ENCODE results near the gene MRM3. TPM values are rescaled to one million over a fixed set of nuclear protein-coding genes. Genes with fewer than 3 reads are reported as not detected.

Gene MRM3
- total RNA-seq, 4 donors from 2014 or later: 18.6 to 29.1 (median 24.8) TPM

GRCh38 chr17:799261-799660 is 17.1 kb downstream of the MRM3 start:
- no peak for DNase-seq (ENCODE audit: low spot score in 2 of 2)

GRCh38 chr17:800446-801242 is 18.5 kb downstream of the MRM3 start:
- DNase-seq (ENCODE audit: low spot score in 2 of 2): no peak

More at GRCh38 chr17:799261-799660, 17.1 kb downstream of the MRM3 start:
- no peak overlapping the region for H3K4me3 ChIP-seq
- H3K9me3 ChIP-seq: no peaks in the 10 kb centered on the region
- H3K36me3 ChIP-seq: peaks cover 0 to 34% (median 0%) of the 10 kb centered on the region in 3 donors
- WGBS, 2 donors: 87 to 89% methylated on average over 11 of the region's 11 CpGs
- H3K27me3 ChIP-seq: no peaks in the 10 kb centered on the region
- TF ChIP-seq POLR2A (IDR thresholded peaks at IDR 0.05) (no peak), EP300 (IDR thresholded peaks at IDR 0.05) (no peak)
- TF ChIP-seq, protein P1, sequence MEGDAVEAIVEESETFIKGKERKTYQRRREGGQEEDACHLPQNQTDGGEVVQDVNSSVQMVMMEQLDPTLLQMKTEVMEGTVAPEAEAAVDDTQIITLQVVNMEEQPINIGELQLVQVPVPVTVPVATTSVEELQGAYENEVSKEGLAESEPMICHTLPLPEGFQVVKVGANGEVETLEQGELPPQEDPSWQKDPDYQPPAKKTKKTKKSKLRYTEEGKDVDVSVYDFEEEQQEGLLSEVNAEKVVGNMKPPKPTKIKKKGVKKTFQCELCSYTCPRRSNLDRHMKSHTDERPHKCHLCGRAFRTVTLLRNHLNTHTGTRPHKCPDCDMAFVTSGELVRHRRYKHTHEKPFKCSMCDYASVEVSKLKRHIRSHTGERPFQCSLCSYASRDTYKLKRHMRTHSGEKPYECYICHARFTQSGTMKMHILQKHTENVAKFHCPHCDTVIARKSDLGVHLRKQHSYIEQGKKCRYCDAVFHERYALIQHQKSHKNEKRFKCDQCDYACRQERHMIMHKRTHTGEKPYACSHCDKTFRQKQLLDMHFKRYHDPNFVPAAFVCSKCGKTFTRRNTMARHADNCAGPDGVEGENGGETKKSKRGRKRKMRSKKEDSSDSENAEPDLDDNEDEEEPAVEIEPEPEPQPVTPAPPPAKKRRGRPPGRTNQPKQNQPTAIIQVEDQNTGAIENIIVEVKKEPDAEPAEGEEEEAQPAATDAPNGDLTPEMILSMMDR (IDR thresholded peaks at IDR 0.05): no peak
- no peak overlapping the region for H3K27ac ChIP-seq
- H3K4me1 ChIP-seq: peaks cover 0 to 13% (median 2%) of the 10 kb centered on the region in 4 donors

DNA sequence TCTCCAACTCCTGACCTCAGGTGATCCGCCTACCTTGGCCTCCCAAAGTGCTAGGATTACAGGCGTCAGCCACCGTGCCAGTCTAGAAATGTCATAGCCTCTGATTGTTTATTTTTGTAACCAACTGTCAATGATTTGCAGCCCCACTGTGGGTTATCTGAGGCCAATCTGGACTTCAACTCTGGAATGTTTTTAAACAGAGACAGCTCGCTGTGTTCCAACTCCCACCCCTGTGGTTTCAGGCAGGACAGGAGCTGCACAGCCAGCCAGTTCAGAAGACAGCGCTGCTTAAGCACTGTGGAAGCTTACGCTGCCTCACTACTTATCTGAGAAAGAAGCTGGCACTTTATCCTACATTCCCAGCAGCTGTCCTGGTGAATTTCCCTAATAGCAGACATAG is 19.5 kb downstream of the MRM3 start:
- TF ChIP-seq EP300 (IDR thresholded peaks at IDR 0.05) (no peak), POLR2A (IDR thresholded peaks at IDR 0.05) (no peak)
- TF ChIP-seq, protein P1 (IDR thresholded peaks at IDR 0.05): no peak
- 84 to 95% methylated on average over 6 of the region's 6 CpGs for WGBS, 2 donors
- H3K27ac ChIP-seq: no peak overlapping the region
- H3K27me3 ChIP-seq: no peaks in the 10 kb centered on the region
- no peaks in the 10 kb centered on the region for H3K4me1 ChIP-seq
- H3K9me3 ChIP-seq: no peaks in the 10 kb centered on the region
- H3K4me3 ChIP-seq: no peak overlapping the region
- H3K36me3 ChIP-seq: peaks cover 0 to 30% (median 0%) of the 10 kb centered on the region in 3 donors
- no peak for DNase-seq (ENCODE audit: low spot score in 2 of 2)

More at GRCh38 chr17:800446-801242, 18.5 kb downstream of the MRM3 start:
- Histone ChIP-seq H3K9me3 (no peaks in the 10 kb centered on the region), H3K27ac (no peak overlapping the region), H3K27me3 (no peaks in the 10 kb centered on the region), H3K36me3 (peaks cover 0 to 34% (median 0%) of the 10 kb centered on the region in 3 donors), H3K4me3 (no peak overlapping the region), H3K4me1 (no peaks in the 10 kb centered on the region)
- WGBS, 2 donors: 90 to 93% methylated on average over 37 to 39 of the region's 39 CpGs
- TF ChIP-seq EP300 (IDR thresholded peaks at IDR 0.05) (no peak), POLR2A (IDR thresholded peaks at IDR 0.05) (no peak)
- TF ChIP-seq, protein P1 (IDR thresholded peaks at IDR 0.05): no peak

- Histone ChIP-seq H3K27me3 (no peaks in the 10 kb centered on the region), H3K4me3 (no peak overlapping the region), H3K27ac (no peak overlapping the region), H3K9me3 (no peaks in the 10 kb centered on the region), H3K4me1 (no peaks in the 10 kb centered on the region), H3K36me3 (peaks cover 0 to 25% (median 0%) of the 10 kb centered on the region in 3 donors)
- TF ChIP-seq, protein P1 (IDR thresholded peaks at IDR 0.05): no peak
- no peak for TF ChIP-seq EP300 (IDR thresholded peaks at IDR 0.05)
- TF ChIP-seq POLR2A (IDR thresholded peaks at IDR 0.05): no peak
- DNase-seq (ENCODE audit: low spot score in 2 of 2): no peak
- 96 to 97% methylated on average over 9 to 14 of the region's 14 CpGs for WGBS, 2 donors
Measured at GRCh38 chr17:802481-802880, 20.3 kb downstream of the MRM3 start.
